AG09309 (cell line): ENCODE data around the gene ADO.

Experiments
- DNase-seq: peaks from one replicate; pipeline ENCODE4 v3.0.0-alpha.2; 2010; ENCODE audit warnings: low read depth
- H3K4me3 ChIP-seq: 2 replicates; pipeline ENCODE4 v1.5.1; 2011; ENCODE audit warnings: mild to moderate bottlenecking, low read depth, low read length, moderate library complexity; ENCODE audit not compliant: control insufficient read depth
- CTCF ChIP-seq: IDR thresholded peaks from 2 replicates; pipeline ENCODE4 v1.5.1; 2011; ENCODE audit warnings: mild to moderate bottlenecking, low read depth, low read length, inconsistent platforms; ENCODE audit not compliant: insufficient read depth, control insufficient read depth; ENCODE audit errors: missing control alignments

The ADO gene

GRCh38 chr10:62817766-62818425 lies 13.4 kb downstream of the ADO start:
- peak; percentile 64 for TF ChIP-seq CTCF
- no peak for DNase-seq
- H3K4me3 ChIP-seq = peak overlapping the region; percentile 73

GRCh38 chr10:62818426-62819011 lies 14.0 kb downstream of the ADO start:
- H3K4me3 ChIP-seq = peak overlapping the region; percentile 37
- TF ChIP-seq CTCF = no peak
- DNase-seq = no peak

- no peak overlapping the region for H3K4me3 ChIP-seq
- DNase-seq = no peak
- TF ChIP-seq CTCF = no peak
Measured at GRCh38 chr10:62819141-62819920, 14.8 kb downstream of the ADO start.

GRCh38 chr10:62820586-62820985 lies 16.1 kb downstream of the ADO start:
- no peak for DNase-seq
- TF ChIP-seq CTCF = no peak
- H3K4me3 ChIP-seq = no peak overlapping the region

- no peak overlapping the region for H3K4me3 ChIP-seq
- no peak for TF ChIP-seq CTCF
- DNase-seq = no peak
Measured at GRCh38 chr10:62826273-62826672, 21.8 kb downstream of the ADO start.

GRCh38 chr10:62829622-62830021 lies 25.1 kb downstream of the ADO start:
- no peak overlapping the region for H3K4me3 ChIP-seq
- no peak for DNase-seq
- no peak for TF ChIP-seq CTCF
